Measurements from ENCODE around the gene KCTD3.

The KCTD3 gene

DNA sequence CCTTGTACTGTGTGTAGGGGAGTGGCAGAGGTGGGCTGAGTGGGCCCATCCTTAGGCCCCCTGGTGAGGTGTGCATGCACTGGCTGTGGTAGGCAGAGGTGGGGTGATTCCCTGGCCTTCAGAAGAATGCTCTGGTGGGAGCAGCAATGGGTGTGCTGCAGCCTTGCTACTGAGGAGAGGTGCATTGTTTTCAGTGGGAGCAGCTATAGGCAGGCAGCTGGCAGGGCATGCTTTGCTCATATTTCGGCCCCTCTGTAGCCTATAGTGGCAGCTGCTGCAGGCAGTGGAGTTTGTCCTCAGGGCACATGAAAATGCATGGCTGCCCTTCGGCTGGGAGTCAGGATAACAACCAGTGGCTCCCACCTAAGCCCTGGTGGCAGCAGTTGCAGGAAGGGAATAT, 10.1 kb upstream of the KCTD3 start:
- Histone ChIP-seq H3K36me3 (ENCODE audit: insufficient read depth, low read length) (no peaks in the 10 kb centered on the region), H3K27ac (ENCODE audit: low read depth, low read length) (no peak overlapping the region)

DNA sequence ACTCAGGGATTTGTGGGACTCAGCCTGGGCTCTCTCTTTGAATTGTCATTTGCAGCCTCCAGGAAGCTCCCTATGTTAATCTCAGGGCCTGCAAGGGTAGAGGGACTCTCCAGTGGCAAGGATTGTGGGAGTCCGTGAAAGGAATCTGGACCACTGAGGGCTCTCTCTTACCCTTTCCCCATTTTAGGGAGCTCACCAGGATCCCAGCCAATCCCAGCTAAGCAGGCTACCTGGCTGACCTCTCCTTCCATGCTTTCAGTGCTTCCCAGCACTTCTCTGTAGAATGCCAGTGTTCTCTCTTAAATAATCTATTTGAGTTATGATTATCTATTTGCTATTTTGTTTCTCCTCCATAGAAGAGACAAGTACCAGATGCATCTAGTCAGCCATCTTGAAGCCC, 9.6 kb upstream of the KCTD3 start:
- Histone ChIP-seq H3K36me3 (ENCODE audit: insufficient read depth, low read length) (no peaks in the 10 kb centered on the region), H3K27ac (ENCODE audit: low read depth, low read length) (no peak overlapping the region), H3K79me2 (ENCODE audit: control insufficient read depth, insufficient read depth, low read length, unreplicated experiment) (no peaks in the 10 kb centered on the region), H2AFZ (ENCODE audit: low read length, unreplicated experiment) (no peak overlapping the region), H3K4me3 (ENCODE audit: low read depth, low read length) (no peak overlapping the region), H3K4me1 (ENCODE audit: control insufficient read depth, insufficient read depth, low read length, unreplicated experiment) (no peaks in the 10 kb centered on the region), H3K27me3 (ENCODE audit: insufficient read depth, low read length) (no peaks in the 10 kb centered on the region)

More for the DNA sequence above, 10.1 kb upstream of the KCTD3 start:
- Histone ChIP-seq H2AFZ (ENCODE audit: low read length, unreplicated experiment) (no peak overlapping the region), H3K4me1 (ENCODE audit: control insufficient read depth, insufficient read depth, low read length, unreplicated experiment) (no peaks in the 10 kb centered on the region), H3K27me3 (ENCODE audit: insufficient read depth, low read length) (no peaks in the 10 kb centered on the region), H3K79me2 (ENCODE audit: control insufficient read depth, insufficient read depth, low read length, unreplicated experiment) (no peaks in the 10 kb centered on the region), H3K4me3 (ENCODE audit: low read depth, low read length) (no peak overlapping the region)

DNA sequence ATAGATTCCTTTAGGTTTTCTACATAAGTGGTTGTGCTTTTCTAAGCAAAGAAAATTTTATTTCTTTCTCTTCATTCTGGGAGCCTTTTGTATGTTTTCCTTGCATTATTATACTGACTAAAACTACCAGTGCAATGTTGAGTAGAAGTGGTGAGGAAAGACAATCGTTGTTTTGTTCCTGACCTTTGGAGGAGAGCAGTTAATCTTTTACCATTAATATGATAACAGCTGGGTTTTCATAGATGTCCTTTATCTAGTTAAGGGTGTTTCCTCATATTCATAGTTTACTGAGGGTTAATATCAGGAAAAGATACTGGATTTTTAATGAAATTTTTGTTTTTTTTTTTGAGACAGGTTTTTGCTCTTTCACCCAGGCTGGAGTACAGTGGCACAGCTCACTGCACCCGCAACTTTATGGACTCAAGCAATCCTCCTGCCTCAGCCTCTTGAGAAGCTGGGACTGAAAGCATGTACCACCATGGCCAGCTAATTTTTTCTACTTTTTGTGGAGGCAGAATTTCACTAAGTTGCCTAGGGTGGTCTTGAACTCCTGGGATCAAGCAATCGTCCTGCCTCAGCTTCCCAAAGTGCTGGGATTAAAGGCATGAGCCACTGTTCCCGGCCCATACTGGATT, 9.0 kb upstream of the KCTD3 start:
- no peak overlapping the region for H3K27ac ChIP-seq (ENCODE audit: low read depth, low read length)
- H3K27me3 ChIP-seq (ENCODE audit: insufficient read depth, low read length): no peaks in the 10 kb centered on the region
- no peak overlapping the region for H2AFZ ChIP-seq (ENCODE audit: low read length, unreplicated experiment)
- no peaks in the 10 kb centered on the region for H3K4me1 ChIP-seq (ENCODE audit: control insufficient read depth, insufficient read depth, low read length, unreplicated experiment)
- H3K36me3 ChIP-seq (ENCODE audit: insufficient read depth, low read length): no peaks in the 10 kb centered on the region
- no peaks in the 10 kb centered on the region for H3K79me2 ChIP-seq (ENCODE audit: control insufficient read depth, insufficient read depth, low read length, unreplicated experiment)
- no peak overlapping the region for H3K4me3 ChIP-seq (ENCODE audit: low read depth, low read length)

DNA sequence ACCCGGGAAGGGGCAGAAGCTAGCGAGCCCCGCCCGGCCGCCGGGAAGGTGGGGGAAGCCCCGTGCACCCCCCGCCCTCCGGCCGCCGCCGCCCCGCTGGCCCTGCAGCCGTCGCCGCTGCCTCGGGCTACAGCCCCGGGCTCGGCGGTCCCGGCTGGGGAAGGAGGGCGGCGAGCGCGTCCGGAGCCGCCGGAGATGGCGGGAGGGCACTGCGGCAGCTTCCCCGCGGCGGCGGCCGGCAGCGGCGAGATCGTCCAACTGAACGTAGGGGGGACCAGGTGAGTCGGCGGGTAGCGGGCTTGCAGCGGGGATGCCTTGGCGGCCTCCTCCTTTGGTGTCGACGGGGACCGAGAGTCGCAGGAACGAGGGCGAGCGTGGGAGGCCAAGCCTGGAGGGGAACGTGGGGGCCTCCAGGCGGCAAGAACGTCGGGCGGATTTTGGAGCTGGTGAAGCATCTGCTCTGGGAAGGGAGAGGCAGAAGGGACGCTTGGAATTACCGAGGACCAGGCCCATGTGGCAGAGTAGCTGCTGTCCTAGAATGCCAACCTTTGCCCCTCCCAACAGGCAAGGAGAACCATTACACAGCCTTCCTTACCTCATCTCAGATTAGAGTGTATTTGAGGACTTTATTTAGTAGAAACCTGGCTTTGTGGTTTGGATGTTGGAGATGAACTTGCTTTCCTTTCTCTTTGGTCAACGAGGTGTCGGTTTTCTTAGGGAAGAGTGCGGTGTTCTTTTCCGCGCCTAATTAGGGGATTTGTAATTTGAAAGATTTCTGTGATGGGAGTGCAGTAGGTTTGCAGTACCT, 591 bp downstream of the KCTD3 start:
- Histone ChIP-seq H3K27me3 (ENCODE audit: insufficient read depth, low read length) (no peaks in the 10 kb centered on the region), H3K79me2 (ENCODE audit: control insufficient read depth, insufficient read depth, low read length, unreplicated experiment) (peaks cover 45% of the 10 kb centered on the region), H3K4me3 (ENCODE audit: low read depth, low read length) (peak overlapping the region; percentile 89), H3K36me3 (ENCODE audit: insufficient read depth, low read length) (no peaks in the 10 kb centered on the region), H3K27ac (ENCODE audit: low read depth, low read length) (peak overlapping the region; percentile 72), H3K4me1 (ENCODE audit: control insufficient read depth, insufficient read depth, low read length, unreplicated experiment) (peaks cover 34% of the 10 kb centered on the region), H2AFZ (ENCODE audit: low read length, unreplicated experiment) (peak overlapping the region; percentile 91)

DNA sequence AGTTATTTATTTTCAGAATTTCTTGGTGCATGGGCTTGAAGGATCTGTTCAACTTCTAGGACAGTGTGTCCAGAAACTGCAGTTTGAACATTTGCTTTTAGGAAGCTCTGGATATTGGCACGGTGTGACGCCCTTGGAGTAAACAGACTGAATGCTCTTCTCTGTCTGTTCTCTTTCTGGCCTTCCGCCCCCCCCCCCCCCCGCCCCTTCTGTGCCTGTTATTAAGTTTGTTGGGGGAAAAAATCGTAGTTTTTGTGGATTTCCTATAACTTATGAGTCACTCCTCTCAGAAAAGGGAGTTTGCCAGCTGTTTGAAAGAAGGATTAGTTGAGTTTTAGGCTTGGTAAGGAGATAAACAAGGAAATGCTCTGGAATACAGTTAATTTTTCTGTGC, 1.2 kb downstream of the KCTD3 start:
- Histone ChIP-seq H3K79me2 (ENCODE audit: control insufficient read depth, insufficient read depth, low read length, unreplicated experiment) (peaks cover 51% of the 10 kb centered on the region), H3K36me3 (ENCODE audit: insufficient read depth, low read length) (no peaks in the 10 kb centered on the region), H3K27me3 (ENCODE audit: insufficient read depth, low read length) (no peaks in the 10 kb centered on the region), H3K4me3 (ENCODE audit: low read depth, low read length) (peak overlapping the region; percentile 89), H2AFZ (ENCODE audit: low read length, unreplicated experiment) (peak overlapping the region; percentile 91), H3K4me1 (ENCODE audit: control insufficient read depth, insufficient read depth, low read length, unreplicated experiment) (peaks cover 34% of the 10 kb centered on the region), H3K27ac (ENCODE audit: low read depth, low read length) (peak overlapping the region; percentile 78)

DNA sequence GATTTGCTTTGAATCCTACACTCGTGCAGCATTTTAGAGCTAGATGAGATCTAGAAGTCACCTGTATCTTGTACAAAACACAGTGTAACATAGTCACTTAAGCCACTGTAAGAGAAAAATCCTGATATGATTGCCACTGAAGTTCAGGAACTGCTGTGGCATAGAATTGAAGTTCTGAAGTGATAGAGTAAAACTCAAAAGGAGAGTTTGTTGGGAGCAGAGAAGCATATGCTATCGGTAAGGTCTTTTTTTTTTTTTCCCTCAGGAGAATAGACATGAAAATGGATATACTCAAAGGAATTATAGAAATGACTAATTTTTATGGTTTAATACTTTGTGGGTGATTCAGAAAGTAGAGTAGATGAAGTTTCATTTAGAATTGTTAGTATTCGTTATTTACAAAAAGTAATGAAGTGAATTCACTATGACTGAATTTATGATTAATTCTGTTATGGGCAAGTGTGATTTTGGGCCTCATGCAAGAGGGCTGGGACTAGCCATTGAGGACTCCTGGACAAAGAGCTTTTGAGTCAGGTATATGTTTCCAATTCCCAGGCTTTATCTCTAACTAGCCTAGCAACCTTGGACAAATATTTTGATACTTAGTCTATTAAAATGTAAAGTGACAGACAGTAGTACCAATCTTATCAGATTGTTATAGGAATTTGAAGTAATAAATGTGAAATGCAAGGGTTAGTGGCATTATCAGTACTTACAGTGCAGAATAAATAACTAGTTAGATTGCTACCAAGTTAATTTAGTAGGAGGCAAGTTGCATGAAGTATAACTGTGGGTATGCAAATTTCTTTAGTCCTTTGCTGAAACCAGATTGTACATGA, 3.1 kb downstream of the KCTD3 start:
- Histone ChIP-seq H3K36me3 (ENCODE audit: insufficient read depth, low read length) (no peaks in the 10 kb centered on the region), H3K4me1 (ENCODE audit: control insufficient read depth, insufficient read depth, low read length, unreplicated experiment) (peaks cover 34% of the 10 kb centered on the region), H3K27me3 (ENCODE audit: insufficient read depth, low read length) (no peaks in the 10 kb centered on the region), H3K27ac (ENCODE audit: low read depth, low read length) (peak overlapping the region; percentile 56), H2AFZ (ENCODE audit: low read length, unreplicated experiment) (no peak overlapping the region), H3K4me3 (ENCODE audit: low read depth, low read length) (peak overlapping the region; percentile 89), H3K79me2 (ENCODE audit: control insufficient read depth, insufficient read depth, low read length, unreplicated experiment) (peaks cover 62% of the 10 kb centered on the region)

DNA sequence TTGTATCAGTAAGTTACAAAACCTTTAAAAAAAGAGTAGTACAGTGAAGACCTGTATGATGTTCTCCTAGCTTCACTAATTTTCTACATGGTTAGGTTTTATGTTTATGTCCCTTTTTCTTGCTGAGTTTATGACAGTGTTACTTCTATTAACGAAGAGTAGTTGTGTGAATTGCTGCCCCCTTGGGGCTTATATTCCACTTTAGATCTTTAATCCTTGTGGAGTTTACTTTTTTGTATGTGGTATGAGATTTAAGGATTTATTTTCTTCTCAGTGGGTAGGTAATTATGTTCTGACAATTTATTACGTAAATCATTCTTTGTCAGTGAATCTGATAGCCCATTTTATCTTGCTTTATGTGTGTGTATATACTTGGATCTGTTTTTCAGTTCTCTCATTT, 14.8 kb downstream of the KCTD3 start:
- Histone ChIP-seq H2AFZ (ENCODE audit: low read length, unreplicated experiment) (no peak overlapping the region), H3K4me1 (ENCODE audit: control insufficient read depth, insufficient read depth, low read length, unreplicated experiment) (no peaks in the 10 kb centered on the region), H3K27me3 (ENCODE audit: insufficient read depth, low read length) (no peaks in the 10 kb centered on the region), H3K79me2 (ENCODE audit: control insufficient read depth, insufficient read depth, low read length, unreplicated experiment) (no peaks in the 10 kb centered on the region), H3K36me3 (ENCODE audit: insufficient read depth, low read length) (peaks cover 67% of the 10 kb centered on the region), H3K4me3 (ENCODE audit: low read depth, low read length) (no peak overlapping the region), H3K27ac (ENCODE audit: low read depth, low read length) (no peak overlapping the region)

DNA sequence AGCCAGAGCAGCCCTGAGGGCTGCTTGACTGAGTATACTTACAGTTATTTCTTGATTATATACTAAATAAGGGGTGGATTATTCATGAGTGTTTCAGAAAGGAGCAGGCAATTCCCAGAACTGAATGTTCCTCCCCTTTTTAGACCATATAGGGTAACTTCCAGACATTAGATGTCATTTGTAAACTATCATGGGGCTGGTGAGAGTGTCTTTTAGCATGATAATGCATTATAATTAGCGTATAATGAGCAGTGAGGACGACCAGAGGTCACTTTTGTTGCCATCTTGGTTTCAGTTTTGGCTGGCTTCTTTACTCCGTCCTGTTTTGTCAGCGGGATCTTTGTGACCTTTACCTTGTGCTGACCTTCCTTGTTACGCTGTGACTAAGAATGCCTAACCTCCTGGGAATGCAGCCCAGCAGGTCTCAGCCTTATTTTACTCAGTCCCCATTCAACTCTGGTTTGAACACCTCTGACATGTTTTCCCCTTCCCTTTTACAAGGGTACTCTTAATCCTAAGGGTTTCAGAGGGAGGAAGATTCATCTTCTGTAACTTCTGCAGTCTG, 16.2 kb downstream of the KCTD3 start:
- Histone ChIP-seq H2AFZ (ENCODE audit: low read length, unreplicated experiment) (no peak overlapping the region), H3K27me3 (ENCODE audit: insufficient read depth, low read length) (no peaks in the 10 kb centered on the region), H3K4me1 (ENCODE audit: control insufficient read depth, insufficient read depth, low read length, unreplicated experiment) (no peaks in the 10 kb centered on the region), H3K36me3 (ENCODE audit: insufficient read depth, low read length) (peaks cover 58% of the 10 kb centered on the region), H3K27ac (ENCODE audit: low read depth, low read length) (no peak overlapping the region), H3K79me2 (ENCODE audit: control insufficient read depth, insufficient read depth, low read length, unreplicated experiment) (no peaks in the 10 kb centered on the region), H3K4me3 (ENCODE audit: low read depth, low read length) (no peak overlapping the region)

DNA sequence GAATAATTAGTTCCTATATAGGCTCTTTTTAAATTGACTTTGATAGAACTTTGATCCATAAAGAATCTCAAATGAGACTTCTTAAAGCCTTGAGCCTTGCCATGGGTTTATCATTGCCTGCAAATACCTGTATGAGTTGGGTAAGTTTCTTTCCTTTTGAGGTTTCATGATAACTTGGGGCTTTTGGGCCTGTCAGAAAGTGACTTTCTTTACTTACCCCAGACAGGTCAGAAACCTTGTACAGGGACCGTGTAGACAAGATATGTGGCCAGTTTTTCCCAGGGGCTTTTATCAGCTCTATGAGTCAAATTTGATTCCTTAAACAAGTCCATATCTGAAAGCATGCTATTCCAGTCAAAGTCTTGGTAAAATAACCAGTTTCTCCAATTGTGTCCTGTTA, 17.3 kb downstream of the KCTD3 start:
- H3K27ac ChIP-seq (ENCODE audit: low read depth, low read length): no peak overlapping the region
- H3K4me3 ChIP-seq (ENCODE audit: low read depth, low read length): no peak overlapping the region
- H3K27me3 ChIP-seq (ENCODE audit: insufficient read depth, low read length): no peaks in the 10 kb centered on the region
- H3K4me1 ChIP-seq (ENCODE audit: control insufficient read depth, insufficient read depth, low read length, unreplicated experiment): no peaks in the 10 kb centered on the region
- H3K36me3 ChIP-seq (ENCODE audit: insufficient read depth, low read length): peaks cover 50% of the 10 kb centered on the region
- H3K79me2 ChIP-seq (ENCODE audit: control insufficient read depth, insufficient read depth, low read length, unreplicated experiment): no peaks in the 10 kb centered on the region
- no peak overlapping the region for H2AFZ ChIP-seq (ENCODE audit: low read length, unreplicated experiment)

DNA sequence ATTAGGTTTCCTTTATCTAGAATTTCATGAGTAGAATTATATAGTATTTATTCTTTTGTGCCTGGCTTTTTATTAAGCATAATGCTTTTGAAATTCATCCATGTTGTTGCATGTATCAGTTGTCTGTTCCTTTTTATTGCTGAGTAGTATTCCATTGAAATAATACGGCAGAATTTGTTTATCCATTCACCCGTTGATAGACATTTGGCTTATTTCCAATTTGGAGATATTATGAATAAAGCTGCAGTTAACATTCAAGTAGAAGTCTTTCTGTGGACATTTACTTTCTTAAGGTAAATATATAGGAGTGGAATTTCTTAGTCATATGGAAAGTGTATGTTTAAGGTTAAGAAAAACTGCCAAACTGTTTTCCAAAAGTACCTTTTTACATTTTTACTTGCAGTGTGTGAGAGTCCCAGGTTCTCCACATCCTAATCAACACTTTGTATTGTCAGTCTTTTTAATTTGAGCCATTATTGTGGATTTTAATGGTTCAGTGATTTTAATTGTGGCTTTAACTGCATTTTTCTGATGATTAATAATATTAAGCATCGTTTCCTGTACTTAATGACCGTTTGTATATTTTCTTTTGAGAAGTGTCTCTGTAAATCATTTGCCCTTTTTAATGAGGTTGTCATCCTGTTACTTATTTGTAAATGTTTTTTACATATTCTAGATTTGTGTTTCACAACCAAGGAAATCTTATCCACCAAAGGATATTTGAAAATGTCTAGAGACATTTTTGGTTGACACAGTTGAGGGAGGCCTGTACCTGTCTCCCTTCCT, 22.7 kb downstream of the KCTD3 start:
- Histone ChIP-seq H3K36me3 (ENCODE audit: insufficient read depth, low read length) (peaks cover 11% of the 10 kb centered on the region), H3K4me1 (ENCODE audit: control insufficient read depth, insufficient read depth, low read length, unreplicated experiment) (peaks cover 8% of the 10 kb centered on the region), H3K79me2 (ENCODE audit: control insufficient read depth, insufficient read depth, low read length, unreplicated experiment) (peaks cover 3% of the 10 kb centered on the region), H2AFZ (ENCODE audit: low read length, unreplicated experiment) (no peak overlapping the region), H3K27me3 (ENCODE audit: insufficient read depth, low read length) (no peaks in the 10 kb centered on the region), H3K4me3 (ENCODE audit: low read depth, low read length) (no peak overlapping the region), H3K27ac (ENCODE audit: low read depth, low read length) (no peak overlapping the region)

Data from ACC112 (cell line).